H9 (cell line): ENCODE data around the gene ENOX1. TPM values are rescaled to one million over a fixed set of nuclear protein-coding genes. Genes with fewer than 3 reads are reported as not detected.

Source experiments
- DNase-seq: peaks from one replicate; pipeline ENCODE4 v3.0.0-alpha.2; 2017
- H2AFZ ChIP-seq: one replicate; pipeline ENCODE4 v1.6.1; 2013; ENCODE audit warnings: mild to moderate bottlenecking, low read length, control low read depth, moderate library complexity
- H2AK5ac ChIP-seq: 2 replicates; pipeline ENCODE4 v1.6.1; 2013; ENCODE audit warnings: low read length, control low read depth, mixed read lengths; ENCODE audit not compliant: insufficient read length
- H2BK120ac ChIP-seq: one replicate; pipeline ENCODE4 v1.6.1; 2013; ENCODE audit warnings: low read depth, mild to moderate bottlenecking, low read length, control low read depth, inconsistent platforms; ENCODE audit not compliant: poor library complexity, severe bottlenecking
- H2BK12ac ChIP-seq: 2 replicates; pipeline ENCODE4 v1.6.1; 2013; ENCODE audit warnings: low read length, control low read depth, mixed read lengths, low read depth; ENCODE audit not compliant: insufficient read length
- H2BK15ac ChIP-seq: 2 replicates; pipeline ENCODE4 v1.6.1; 2013; ENCODE audit warnings: low read depth, low read length, control low read depth
- H2BK20ac ChIP-seq: one replicate; pipeline ENCODE4 v1.6.1; 2013; ENCODE audit warnings: low read depth, mild to moderate bottlenecking, low read length, control low read depth, inconsistent platforms; ENCODE audit not compliant: poor library complexity, severe bottlenecking
- H2BK5ac ChIP-seq: 2 replicates; pipeline ENCODE4 v1.6.1; 2013; ENCODE audit warnings: low read length, control low read depth, mixed read lengths; ENCODE audit not compliant: insufficient read length
- H3K14ac ChIP-seq: 2 replicates; pipeline ENCODE4 v1.6.1; 2013; ENCODE audit warnings: low read length, control low read depth; ENCODE audit not compliant: insufficient read depth
- H3K18ac ChIP-seq: 2 replicates; pipeline ENCODE4 v1.6.1; 2013; ENCODE audit warnings: low read depth, mild to moderate bottlenecking, mixed read lengths, low read length, control low read depth; ENCODE audit not compliant: insufficient read length
- H3K23ac ChIP-seq: 2 replicates; pipeline ENCODE4 v1.6.1; 2013; ENCODE audit warnings: low read length, control low read depth, mixed read lengths, low read depth; ENCODE audit not compliant: insufficient read length
- H3K23me2 ChIP-seq: 2 replicates; pipeline ENCODE4 v1.6.1; 2013; ENCODE audit warnings: low read depth, mild to moderate bottlenecking, mixed read lengths, low read length, control low read depth; ENCODE audit not compliant: insufficient read length, poor library complexity, severe bottlenecking
- H3K27ac ChIP-seq: 2 replicates; pipeline ENCODE4 v1.5.1; 2013; ENCODE audit warnings: low read length, control low read depth, mixed read lengths, low read depth; ENCODE audit not compliant: insufficient read length
- H3K27me3 ChIP-seq: 2 replicates; pipeline ENCODE4 v1.6.1; 2013; ENCODE audit warnings: low read length, control low read depth, inconsistent platforms; ENCODE audit not compliant: insufficient read depth
- H3K4ac ChIP-seq: 2 replicates; pipeline ENCODE4 v1.6.1; 2013; ENCODE audit warnings: low read depth, mild to moderate bottlenecking, control low read depth, inconsistent platforms, low read length, moderate library complexity
- H3K4me1 ChIP-seq: 2 replicates; pipeline ENCODE4 v1.6.1; 2013; ENCODE audit warnings: low read length, control low read depth, inconsistent platforms; ENCODE audit not compliant: insufficient read depth
- H3K4me2 ChIP-seq: 2 replicates; pipeline ENCODE4 v1.6.1; 2013; ENCODE audit warnings: low read length, control low read depth, mixed read lengths; ENCODE audit not compliant: insufficient read length, insufficient read depth
- H3K56ac ChIP-seq: 2 replicates; pipeline ENCODE4 v1.6.1; 2013; ENCODE audit warnings: low read depth, mild to moderate bottlenecking, mixed read lengths, low read length, control low read depth; ENCODE audit not compliant: insufficient read length
- H3K79me1 ChIP-seq: 2 replicates; pipeline ENCODE4 v1.6.1; 2013; ENCODE audit warnings: low read depth, mild to moderate bottlenecking, moderate library complexity, low read length, control low read depth, inconsistent platforms; ENCODE audit not compliant: insufficient read depth, poor library complexity, severe bottlenecking
- H3K79me2 ChIP-seq: 2 replicates; pipeline ENCODE4 v1.6.1; 2013; ENCODE audit warnings: low read length, control low read depth, inconsistent platforms; ENCODE audit not compliant: insufficient read depth
- H3K9ac ChIP-seq: 2 replicates; pipeline ENCODE4 v1.6.1; 2013; ENCODE audit warnings: low read length, control low read depth, mixed read lengths; ENCODE audit not compliant: insufficient read length; ENCODE audit errors: extremely low read depth
- H3K9me3 ChIP-seq: one replicate; pipeline ENCODE4 v1.6.1; 2013; ENCODE audit warnings: low read depth, low read length, inconsistent platforms; ENCODE audit not compliant: control insufficient read depth
- H3T11ph ChIP-seq: one replicate; pipeline ENCODE4 v1.6.1; 2013; ENCODE audit warnings: mild to moderate bottlenecking, low read length, control low read depth, inconsistent platforms
- H4K20me1 ChIP-seq: one replicate; pipeline ENCODE4 v1.6.1; 2013; ENCODE audit not compliant: control insufficient read depth, insufficient read length, insufficient read depth
- H4K5ac ChIP-seq: 2 replicates; pipeline ENCODE4 v1.6.1; 2013; ENCODE audit warnings: low read depth, mild to moderate bottlenecking, mixed read lengths, low read length, control low read depth; ENCODE audit not compliant: insufficient read length
- H4K8ac ChIP-seq: replicated peaks from 2 replicates; pipeline ENCODE4 v1.6.1; 2013; ENCODE audit warnings: low read length, control low read depth, mixed read lengths, low read depth; ENCODE audit not compliant: insufficient read length
- H4K91ac ChIP-seq: 2 replicates; pipeline ENCODE4 v1.6.1; 2013; ENCODE audit warnings: low read depth, mild to moderate bottlenecking, moderate library complexity, mixed read lengths, low read length, control low read depth; ENCODE audit not compliant: insufficient read length
- H3K27ac Mint-ChIP-seq, 3 experiments: 2 replicates in 2 of 3; 3 replicates in 1 of 3; pipeline ENCODE4 v1.8.0; 2020 to 2021; ENCODE audit warnings: mixed read lengths in 3 of 3, mild to moderate bottlenecking in 1 of 3, moderate library complexity in 1 of 3
- H3K27me3 Mint-ChIP-seq: 2 replicates; pipeline ENCODE4 v1.8.0; 2021; ENCODE audit warnings: low read depth, mild to moderate bottlenecking, moderate library complexity, mixed read lengths
- H3K36me3 Mint-ChIP-seq, 3 experiments: 2 replicates in 2 of 3; 3 replicates in 1 of 3; pipeline ENCODE4 v1.8.0; 2020 to 2021; ENCODE audit warnings: low read depth in 3 of 3, mixed read lengths in 3 of 3; ENCODE audit not compliant: insufficient read depth in 1 of 3
- H3K4me1 Mint-ChIP-seq, 2 experiments: 2 replicates each; pipeline ENCODE4 v1.8.0; 2020; ENCODE audit warnings: mixed read lengths in 2 of 2
- H3K4me3 Mint-ChIP-seq, 2 experiments: 2 replicates in 1 of 2; 3 replicates in 1 of 2; pipeline ENCODE4 v1.8.0; 2020 to 2021; ENCODE audit warnings: mild to moderate bottlenecking in 2 of 2, mixed read lengths in 2 of 2, moderate library complexity in 1 of 2
- H3K9me3 Mint-ChIP-seq, 2 experiments: 2 replicates in 1 of 2; 3 replicates in 1 of 2; pipeline ENCODE4 v1.8.0; 2020; ENCODE audit warnings: mild to moderate bottlenecking in 2 of 2, mixed read lengths in 2 of 2, moderate library complexity in 1 of 2
- WGBS: extraction: QIAGEN DNeasy Blood & Tissue Kit; methylation state at CpG from one replicate; pipeline ENCODE4 v1.1.7; 2013; ENCODE audit warnings: missing lambda C conversion rate, low lambda C conversion rate, mixed read lengths; ENCODE audit not compliant: insufficient read length; ENCODE audit errors: extremely low coverage; 5-methylcytosine and 5-hydroxymethylcytosine counted together
- total RNA-seq: library from RNA; stranded (reverse); gene quantifications from 2 replicates; pipeline ENCODE4 v1.2.1, GENCODE V29; 2021
- TF ChIP-seq, protein P1 (sequence below): fragments of 200-600 bp; sonication (generic); conservative IDR thresholded peaks from 3 replicates; pipeline ENCODE4 v1.8.0; 2021; ENCODE audit warnings: antibody characterized with exemption, mild to moderate bottlenecking

Gene ENOX1
- total RNA-seq, 1 experiment from 2014 or later = 0.24 TPM

DNA sequence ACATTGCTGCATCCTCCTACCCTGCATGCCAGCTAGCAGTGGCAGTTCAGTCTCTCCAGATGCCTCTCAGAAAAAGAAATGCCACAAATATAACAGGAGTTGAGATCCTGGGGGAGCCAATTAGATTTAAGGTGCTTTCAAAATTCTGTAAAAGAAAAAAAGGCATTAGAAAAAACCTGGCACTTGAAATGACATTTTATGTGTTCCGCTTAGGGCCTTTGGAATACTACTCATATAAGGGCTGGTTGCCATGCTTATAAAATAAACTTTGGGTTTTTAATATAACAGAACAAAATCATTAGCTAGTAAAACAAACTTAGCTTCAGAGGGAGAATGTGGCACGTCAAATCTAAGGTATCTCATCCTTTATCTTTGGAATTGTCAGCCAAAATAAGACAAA lies 104.1 kb downstream of the ENOX1 start:
- Histone ChIP-seq H3K27ac (no peak overlapping the region), H3K14ac (no peak overlapping the region), H2AK5ac (no peak overlapping the region), H3K23me2 (no peaks in the 10 kb centered on the region), H4K20me1 (no peaks in the 10 kb centered on the region), H2AFZ (no peak overlapping the region), H3K9ac (no peak overlapping the region), H3K9me3 (no peaks in the 10 kb centered on the region), H4K8ac (no peak overlapping the region), H4K5ac (no peak overlapping the region), H3K27me3 (no peaks in the 10 kb centered on the region), H3K18ac (no peak overlapping the region), H2BK15ac (no peak overlapping the region), H2BK120ac (no peak overlapping the region), H2BK5ac (no peak overlapping the region), H3K4ac (no peak overlapping the region), H2BK20ac (no peak overlapping the region), H2BK12ac (no peak overlapping the region), H3K79me1 (no peaks in the 10 kb centered on the region), H4K91ac (no peak overlapping the region), H3K56ac (no peak overlapping the region), H3K79me2 (no peaks in the 10 kb centered on the region), H3K4me2 (no peak overlapping the region), H3K23ac (no peak overlapping the region), H3K4me1 (0 out of 2 replicates have a peak, but pooled peaks cover 4% of the 10 kb centered on the region), H3T11ph (no peak overlapping the region)
- no CpG with 5 or more reads among the region's 2 CpGs for WGBS
- no peaks in the 10 kb centered on the region for H3K36me3 Mint-ChIP-seq
- no peak for DNase-seq
- H3K4me1 Mint-ChIP-seq = peaks cover 8 to 11% of the 10 kb centered on the region in 2 experiments
- H3K27ac Mint-ChIP-seq = no peak overlapping the region
- TF ChIP-seq, protein P1, sequence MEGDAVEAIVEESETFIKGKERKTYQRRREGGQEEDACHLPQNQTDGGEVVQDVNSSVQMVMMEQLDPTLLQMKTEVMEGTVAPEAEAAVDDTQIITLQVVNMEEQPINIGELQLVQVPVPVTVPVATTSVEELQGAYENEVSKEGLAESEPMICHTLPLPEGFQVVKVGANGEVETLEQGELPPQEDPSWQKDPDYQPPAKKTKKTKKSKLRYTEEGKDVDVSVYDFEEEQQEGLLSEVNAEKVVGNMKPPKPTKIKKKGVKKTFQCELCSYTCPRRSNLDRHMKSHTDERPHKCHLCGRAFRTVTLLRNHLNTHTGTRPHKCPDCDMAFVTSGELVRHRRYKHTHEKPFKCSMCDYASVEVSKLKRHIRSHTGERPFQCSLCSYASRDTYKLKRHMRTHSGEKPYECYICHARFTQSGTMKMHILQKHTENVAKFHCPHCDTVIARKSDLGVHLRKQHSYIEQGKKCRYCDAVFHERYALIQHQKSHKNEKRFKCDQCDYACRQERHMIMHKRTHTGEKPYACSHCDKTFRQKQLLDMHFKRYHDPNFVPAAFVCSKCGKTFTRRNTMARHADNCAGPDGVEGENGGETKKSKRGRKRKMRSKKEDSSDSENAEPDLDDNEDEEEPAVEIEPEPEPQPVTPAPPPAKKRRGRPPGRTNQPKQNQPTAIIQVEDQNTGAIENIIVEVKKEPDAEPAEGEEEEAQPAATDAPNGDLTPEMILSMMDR = no peak
- H3K9me3 Mint-ChIP-seq = no peaks in the 10 kb centered on the region
- H3K27me3 Mint-ChIP-seq = no peaks in the 10 kb centered on the region
- H3K4me3 Mint-ChIP-seq = no peak overlapping the region
